HEK293 (cell line): Measurements from ENCODE around the gene ERAL1.

Source experiments
- CTCF ChIA-PET: fragments of 350-600 bp; formaldehyde crosslinking; extraction: SDS; loops from one replicate; lab custom pipeline; 2021; ENCODE audit warnings: antibody characterized with exemption; lab: Yijun Ruan, JAX
- POLR2A ChIA-PET: fragments of 300-600 bp; formaldehyde crosslinking; extraction: SDS; loops from one replicate; lab custom pipeline; 2020; ENCODE audit warnings: antibody characterized with exemption, inconsistent platforms; lab: Yijun Ruan, JAX
- H3K27ac ChIP-seq: fragments of 200-500 bp; sonication (Bioruptor generic); 2 replicates; pipeline ENCODE4 v1.5.1; 2014; ENCODE audit warnings: low read depth, low read length, control low read depth, inconsistent platforms; ENCODE audit errors: extremely low read depth
- H3K36me3 ChIP-seq, 2 experiments: fragments of 200-500 bp in 1 of 2; sonication (Bioruptor generic) in 1 of 2; 1 replicate in 1 of 2; 2 replicates in 1 of 2; pipeline ENCODE4 v1.5.1; 2014 to 2017; ENCODE audit warnings: inconsistent platforms in 2 of 2, low read length in 2 of 2; ENCODE audit not compliant: control insufficient read depth in 2 of 2, insufficient read depth in 1 of 2
- H3K4me1 ChIP-seq: fragments of 200-500 bp; sonication (Bioruptor generic); 2 replicates; pipeline ENCODE4 v1.5.1; 2014; ENCODE audit warnings: mild to moderate bottlenecking, low read length, inconsistent platforms; ENCODE audit not compliant: control insufficient read depth, insufficient read depth
- H3K4me3 ChIP-seq: 2 replicates; pipeline ENCODE4 v1.5.1; 2011; ENCODE audit warnings: low read depth, mild to moderate bottlenecking, control low read depth, low read length, moderate library complexity
- H3K9me3 ChIP-seq: fragments of 200-500 bp; sonication (Bioruptor generic); 2 replicates; pipeline ENCODE4 v1.5.1; 2014; ENCODE audit warnings: low read depth, low read length, inconsistent platforms; ENCODE audit not compliant: control insufficient read depth, insufficient read depth
- GLIS2 ChIP-seq: fragments of 450-650 bp; formaldehyde crosslinking; IDR thresholded peaks from 2 replicates; pipeline ENCODE4 v1.5.1; 2016; ENCODE audit warnings: missing biosample characterization, missing genetic modification characterization
- PRDM1 ChIP-seq: fragments of 450-650 bp; formaldehyde crosslinking; IDR thresholded peaks from 2 replicates; pipeline ENCODE4; 2016; ENCODE audit warnings: missing biosample characterization, missing genetic modification characterization
- SCRT2 ChIP-seq: fragments of 450-650 bp; formaldehyde crosslinking; IDR thresholded peaks from 2 replicates; pipeline ENCODE4 v1.5.1; 2016; ENCODE audit warnings: missing biosample characterization, missing genetic modification characterization
- TCF7L2 ChIP-seq: IDR thresholded peaks from 2 replicates; pipeline ENCODE4 v1.6.1; 2011; ENCODE audit warnings: low read depth, mild to moderate bottlenecking, inconsistent platforms, low read length, moderate library complexity, borderline replicate concordance
- TRIM28 ChIP-seq: IDR thresholded peaks from 2 replicates; pipeline ENCODE4 v1.6.1; 2011; ENCODE audit warnings: low read length, control low read depth, borderline replicate concordance
- ZBTB7A ChIP-seq: fragments of 450-650 bp; formaldehyde crosslinking; IDR thresholded peaks from 2 replicates; pipeline ENCODE4 v1.5.1; 2016; ENCODE audit warnings: low read depth, missing biosample characterization, missing genetic modification characterization
- ZFP69B ChIP-seq: fragments of 450-650 bp; formaldehyde crosslinking; IDR thresholded peaks from 2 replicates; pipeline ENCODE4 v1.5.1; 2016; ENCODE audit warnings: missing biosample characterization, missing genetic modification characterization
- ZIC2 ChIP-seq: fragments of 450-650 bp; formaldehyde crosslinking; IDR thresholded peaks from 2 replicates; pipeline ENCODE4 v1.5.1; 2016; ENCODE audit warnings: missing biosample characterization, missing genetic modification characterization
- ZNF133 ChIP-seq: fragments of 450-650 bp; formaldehyde crosslinking; IDR thresholded peaks from 2 replicates; pipeline ENCODE4 v1.5.1; 2016; ENCODE audit warnings: missing biosample characterization, missing genetic modification characterization
- ZNF140 ChIP-seq: fragments of 450-650 bp; formaldehyde crosslinking; IDR thresholded peaks from 2 replicates; pipeline ENCODE4 v1.5.1; 2016; ENCODE audit warnings: missing biosample characterization, missing genetic modification characterization
- ZNF221 ChIP-seq: fragments of 450-650 bp; formaldehyde crosslinking; IDR thresholded peaks from 2 replicates; pipeline ENCODE4 v1.5.1; 2017; ENCODE audit warnings: missing biosample characterization, missing genetic modification characterization, borderline replicate concordance
- ZNF23 ChIP-seq: fragments of 450-650 bp; formaldehyde crosslinking; IDR thresholded peaks from 2 replicates; pipeline ENCODE4 v1.5.1; 2016; ENCODE audit warnings: missing biosample characterization, missing genetic modification characterization, borderline replicate concordance
- ZNF24 ChIP-seq: fragments of 450-650 bp; formaldehyde crosslinking; IDR thresholded peaks from 2 replicates; pipeline ENCODE4 v1.5.1; 2016; ENCODE audit warnings: missing biosample characterization, missing genetic modification characterization
- ZNF350 ChIP-seq: fragments of 450-650 bp; formaldehyde crosslinking; IDR thresholded peaks from 2 replicates; pipeline ENCODE4 v1.5.0; 2017; ENCODE audit warnings: missing biosample characterization, mild to moderate bottlenecking, missing genetic modification characterization
- ZNF404 ChIP-seq: fragments of 450-650 bp; formaldehyde crosslinking; IDR thresholded peaks from 2 replicates; pipeline ENCODE4 v1.5.1; 2017; ENCODE audit warnings: missing biosample characterization, missing genetic modification characterization
- ZNF416 ChIP-seq: fragments of 450-650 bp; formaldehyde crosslinking; IDR thresholded peaks from 2 replicates; pipeline ENCODE4 v1.5.1; 2016; ENCODE audit warnings: missing biosample characterization, missing genetic modification characterization
- ZNF423 ChIP-seq: fragments of 450-650 bp; formaldehyde crosslinking; IDR thresholded peaks from 2 replicates; pipeline ENCODE4 v1.5.1; 2016; ENCODE audit warnings: missing biosample characterization, missing genetic modification characterization
- ZNF501 ChIP-seq: fragments of 450-650 bp; formaldehyde crosslinking; IDR thresholded peaks from 2 replicates; pipeline ENCODE4 v1.5.1; 2016; ENCODE audit warnings: missing biosample characterization, missing genetic modification characterization
- ZNF510 ChIP-seq: fragments of 450-650 bp; formaldehyde crosslinking; IDR thresholded peaks from 2 replicates; pipeline ENCODE4 v1.5.1; 2018; ENCODE audit warnings: mild to moderate bottlenecking, missing genetic modification characterization, missing biosample characterization; ENCODE audit not compliant: insufficient replicate concordance
- ZNF514 ChIP-seq: fragments of 450-650 bp; formaldehyde crosslinking; IDR thresholded peaks from 2 replicates; pipeline ENCODE4 v1.5.1; 2016; ENCODE audit warnings: missing biosample characterization, missing genetic modification characterization
- ZNF571 ChIP-seq: fragments of 450-650 bp; formaldehyde crosslinking; IDR thresholded peaks from 2 replicates; pipeline ENCODE4 v1.5.0; 2017; ENCODE audit warnings: missing biosample characterization, missing genetic modification characterization
- ZNF596 ChIP-seq: fragments of 450-650 bp; IDR thresholded peaks from 2 replicates; pipeline ENCODE4 v1.5.0; 2018; ENCODE audit warnings: missing biosample characterization, mild to moderate bottlenecking, missing genetic modification characterization, moderate library complexity
- ZNF777 ChIP-seq: fragments of 450-650 bp; formaldehyde crosslinking; IDR thresholded peaks from 2 replicates; pipeline ENCODE4 v1.5.1; 2017; ENCODE audit warnings: missing biosample characterization, missing genetic modification characterization, borderline replicate concordance
- ZNF791 ChIP-seq: fragments of 450-650 bp; formaldehyde crosslinking; IDR thresholded peaks from 2 replicates; pipeline ENCODE4 v1.5.1; 2016; ENCODE audit warnings: missing biosample characterization, missing genetic modification characterization
- ZNF830 ChIP-seq: fragments of 450-650 bp; IDR thresholded peaks from 2 replicates; pipeline ENCODE4 v1.5.0; 2018; ENCODE audit warnings: missing biosample characterization, missing genetic modification characterization, low read depth, mild to moderate bottlenecking, moderate library complexity
- TF ChIP-seq, protein P1 (sequence below): sonication (generic); formaldehyde crosslinking; IDR thresholded peaks from 2 replicates; pipeline ENCODE4 v1.8.1; 2022; ENCODE audit warnings: mild to moderate bottlenecking, moderate library complexity, missing genetic modification reagents
- TF ChIP-seq, protein P2 (sequence below): fragments of 450-650 bp; formaldehyde crosslinking; IDR thresholded peaks from 2 replicates; pipeline ENCODE4 v1.5.1; 2017; ENCODE audit warnings: missing biosample characterization, missing genetic modification characterization
- TF ChIP-seq, protein P3 (sequence below): fragments of 450-650 bp; formaldehyde crosslinking; IDR thresholded peaks from 2 replicates; pipeline ENCODE4 v1.5.1; 2016; ENCODE audit warnings: missing biosample characterization, missing genetic modification characterization
- TF ChIP-seq, protein P4 (sequence below): fragments of 450-650 bp; formaldehyde crosslinking; IDR thresholded peaks from 2 replicates; pipeline ENCODE4 v1.5.1; 2016; ENCODE audit warnings: missing biosample characterization, missing genetic modification characterization
- TF ChIP-seq, protein P5 (sequence below): fragments of 450-650 bp; formaldehyde crosslinking; IDR thresholded peaks from 2 replicates; pipeline ENCODE4 v1.5.1; 2016; ENCODE audit warnings: missing biosample characterization, missing genetic modification characterization, borderline replicate concordance

ERAL1 gene

DNA sequence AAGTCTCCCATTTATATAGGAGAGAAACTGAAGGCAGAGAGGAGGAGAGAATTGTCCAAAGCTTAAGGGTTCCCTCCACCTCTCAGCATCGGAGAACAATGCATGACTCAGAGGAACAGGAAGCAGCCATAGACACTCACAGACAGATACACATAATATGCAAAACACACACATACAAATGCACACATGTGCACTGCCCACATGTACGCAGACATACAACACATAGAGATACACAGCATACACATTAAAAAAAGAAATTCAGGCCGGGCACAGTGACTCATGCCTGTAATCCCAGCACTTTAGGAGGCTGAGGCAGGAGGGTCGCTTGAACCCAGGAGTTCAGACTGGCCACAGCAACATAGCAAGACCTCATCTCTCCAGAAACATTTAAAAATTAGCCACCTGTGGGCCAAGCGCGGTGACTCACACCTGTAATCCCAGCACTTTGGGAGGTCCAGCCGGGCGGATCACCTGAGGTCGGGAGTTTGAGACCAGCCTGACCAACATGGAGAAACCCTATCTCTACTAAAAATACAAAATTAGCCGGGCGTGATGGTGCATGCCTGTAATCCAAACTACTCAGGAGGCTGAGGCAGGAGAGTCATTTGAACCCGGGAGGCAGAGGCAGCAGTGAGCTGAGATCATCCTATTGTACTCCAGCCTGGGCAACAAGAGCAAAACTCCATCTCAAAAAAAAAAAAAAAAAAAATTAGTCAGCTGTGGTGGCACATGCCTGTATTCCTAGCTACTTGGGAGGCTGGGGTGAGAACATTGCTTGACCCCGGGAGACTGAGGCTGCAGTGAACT is 11.3 kb downstream of the ERAL1 start:
- Histone ChIP-seq H3K27ac (no peak overlapping the region), H3K4me1 (no peaks in the 10 kb centered on the region), H3K36me3 (peaks cover 0 to 8% of the 10 kb centered on the region in 2 experiments; a peak in 1 of 3 replicates), H3K4me3 (no peak overlapping the region), H3K9me3 (no peaks in the 10 kb centered on the region)
- ChIA-PET POLR2A (interaction anchor here (1.3 kb wide), 1 partner anchor 147 kb away, joined by 6 read pairs; the partner anchor contains the start of gene RPL23A), CTCF (interaction anchor here (0.7 to 4.7 kb wide), 3 partner anchors 12 to 103 kb away, joined by 3 to 23 read pairs (median 3); partner anchors contain the start of gene ERAL1)
- TF ChIP-seq ZNF501 (no peak), ZNF830 (tag by site-specific recombination) (no peak), ZNF596 (tag by site-specific recombination) (no peak), ZNF140 (tag by site-specific recombination) (no peak), GLIS2 (tag by site-specific recombination) (0 out of 2 replicates have a peak, but pooled peaks have one; percentile 23), ZNF510 (tag by site-specific recombination) (no peak), ZNF514 (tag by site-specific recombination) (no peak), ZNF24 (tag by site-specific recombination) (no peak), ZIC2 (tag by site-specific recombination) (no peak), ZNF791 (no peak), SCRT2 (tag by site-specific recombination) (peak; percentile 67), ZNF133 (tag by site-specific recombination) (no peak), TRIM28 (no peak), ZFP69B (tag by site-specific recombination) (no peak), ZBTB7A (tag by site-specific recombination) (no peak), ZNF404 (tag by site-specific recombination) (no peak), ZNF350 (tag by site-specific recombination) (no peak), ZNF221 (no peak), ZNF23 (tag by site-specific recombination) (no peak), ZNF571 (tag by site-specific recombination) (no peak), PRDM1 (tag by site-specific recombination) (no peak), ZNF416 (no peak), ZNF423 (tag by site-specific recombination) (no peak), TCF7L2 (no peak), ZNF777 (no peak)
- TF ChIP-seq, protein P1, sequence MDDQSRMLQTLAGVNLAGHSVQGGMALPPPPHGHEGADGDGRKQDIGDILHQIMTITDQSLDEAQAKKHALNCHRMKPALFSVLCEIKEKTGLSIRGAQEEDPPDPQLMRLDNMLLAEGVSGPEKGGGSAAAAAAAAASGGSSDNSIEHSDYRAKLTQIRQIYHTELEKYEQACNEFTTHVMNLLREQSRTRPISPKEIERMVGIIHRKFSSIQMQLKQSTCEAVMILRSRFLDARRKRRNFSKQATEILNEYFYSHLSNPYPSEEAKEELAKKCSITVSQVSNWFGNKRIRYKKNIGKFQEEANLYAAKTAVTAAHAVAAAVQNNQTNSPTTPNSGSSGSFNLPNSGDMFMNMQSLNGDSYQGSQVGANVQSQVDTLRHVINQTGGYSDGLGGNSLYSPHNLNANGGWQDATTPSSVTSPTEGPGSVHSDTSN (CRISPR knock-in tag), result no peak
- TF ChIP-seq, protein P2, sequence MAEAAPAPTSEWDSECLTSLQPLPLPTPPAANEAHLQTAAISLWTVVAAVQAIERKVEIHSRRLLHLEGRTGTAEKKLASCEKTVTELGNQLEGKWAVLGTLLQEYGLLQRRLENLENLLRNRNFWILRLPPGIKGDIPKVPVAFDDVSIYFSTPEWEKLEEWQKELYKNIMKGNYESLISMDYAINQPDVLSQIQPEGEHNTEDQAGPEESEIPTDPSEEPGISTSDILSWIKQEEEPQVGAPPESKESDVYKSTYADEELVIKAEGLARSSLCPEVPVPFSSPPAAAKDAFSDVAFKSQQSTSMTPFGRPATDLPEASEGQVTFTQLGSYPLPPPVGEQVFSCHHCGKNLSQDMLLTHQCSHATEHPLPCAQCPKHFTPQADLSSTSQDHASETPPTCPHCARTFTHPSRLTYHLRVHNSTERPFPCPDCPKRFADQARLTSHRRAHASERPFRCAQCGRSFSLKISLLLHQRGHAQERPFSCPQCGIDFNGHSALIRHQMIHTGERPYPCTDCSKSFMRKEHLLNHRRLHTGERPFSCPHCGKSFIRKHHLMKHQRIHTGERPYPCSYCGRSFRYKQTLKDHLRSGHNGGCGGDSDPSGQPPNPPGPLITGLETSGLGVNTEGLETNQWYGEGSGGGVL (tag by site-specific recombination), result no peak
- TF ChIP-seq, protein P3, sequence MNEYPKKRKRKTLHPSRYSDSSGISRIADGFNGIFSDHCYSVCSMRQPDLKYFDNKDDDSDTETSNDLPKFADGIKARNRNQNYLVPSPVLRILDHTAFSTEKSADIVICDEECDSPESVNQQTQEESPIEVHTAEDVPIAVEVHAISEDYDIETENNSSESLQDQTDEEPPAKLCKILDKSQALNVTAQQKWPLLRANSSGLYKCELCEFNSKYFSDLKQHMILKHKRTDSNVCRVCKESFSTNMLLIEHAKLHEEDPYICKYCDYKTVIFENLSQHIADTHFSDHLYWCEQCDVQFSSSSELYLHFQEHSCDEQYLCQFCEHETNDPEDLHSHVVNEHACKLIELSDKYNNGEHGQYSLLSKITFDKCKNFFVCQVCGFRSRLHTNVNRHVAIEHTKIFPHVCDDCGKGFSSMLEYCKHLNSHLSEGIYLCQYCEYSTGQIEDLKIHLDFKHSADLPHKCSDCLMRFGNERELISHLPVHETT (tag by site-specific recombination), result no peak
- TF ChIP-seq, protein P4, sequence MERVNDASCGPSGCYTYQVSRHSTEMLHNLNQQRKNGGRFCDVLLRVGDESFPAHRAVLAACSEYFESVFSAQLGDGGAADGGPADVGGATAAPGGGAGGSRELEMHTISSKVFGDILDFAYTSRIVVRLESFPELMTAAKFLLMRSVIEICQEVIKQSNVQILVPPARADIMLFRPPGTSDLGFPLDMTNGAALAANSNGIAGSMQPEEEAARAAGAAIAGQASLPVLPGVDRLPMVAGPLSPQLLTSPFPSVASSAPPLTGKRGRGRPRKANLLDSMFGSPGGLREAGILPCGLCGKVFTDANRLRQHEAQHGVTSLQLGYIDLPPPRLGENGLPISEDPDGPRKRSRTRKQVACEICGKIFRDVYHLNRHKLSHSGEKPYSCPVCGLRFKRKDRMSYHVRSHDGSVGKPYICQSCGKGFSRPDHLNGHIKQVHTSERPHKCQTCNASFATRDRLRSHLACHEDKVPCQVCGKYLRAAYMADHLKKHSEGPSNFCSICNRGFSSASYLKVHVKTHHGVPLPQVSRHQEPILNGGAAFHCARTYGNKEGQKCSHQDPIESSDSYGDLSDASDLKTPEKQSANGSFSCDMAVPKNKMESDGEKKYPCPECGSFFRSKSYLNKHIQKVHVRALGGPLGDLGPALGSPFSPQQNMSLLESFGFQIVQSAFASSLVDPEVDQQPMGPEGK (tag by site-specific recombination), result no peak
- TF ChIP-seq, protein P5, sequence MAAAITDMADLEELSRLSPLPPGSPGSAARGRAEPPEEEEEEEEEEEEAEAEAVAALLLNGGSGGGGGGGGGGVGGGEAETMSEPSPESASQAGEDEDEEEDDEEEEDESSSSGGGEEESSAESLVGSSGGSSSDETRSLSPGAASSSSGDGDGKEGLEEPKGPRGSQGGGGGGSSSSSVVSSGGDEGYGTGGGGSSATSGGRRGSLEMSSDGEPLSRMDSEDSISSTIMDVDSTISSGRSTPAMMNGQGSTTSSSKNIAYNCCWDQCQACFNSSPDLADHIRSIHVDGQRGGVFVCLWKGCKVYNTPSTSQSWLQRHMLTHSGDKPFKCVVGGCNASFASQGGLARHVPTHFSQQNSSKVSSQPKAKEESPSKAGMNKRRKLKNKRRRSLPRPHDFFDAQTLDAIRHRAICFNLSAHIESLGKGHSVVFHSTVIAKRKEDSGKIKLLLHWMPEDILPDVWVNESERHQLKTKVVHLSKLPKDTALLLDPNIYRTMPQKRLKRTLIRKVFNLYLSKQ (tag by site-specific recombination), result no peak
